ENCODE results near the gene SRP9. TPM values are rescaled to one million over a fixed set of nuclear protein-coding genes. Genes with fewer than 3 reads are reported as not detected.

The SRP9 gene
- total and polyA plus RNA-seq, 10 of the 15 experiments (the other 5 are each of a cell fraction or from before 2014, with no cell fraction given) = 248 to 1,200 (median 514) TPM

DNA sequence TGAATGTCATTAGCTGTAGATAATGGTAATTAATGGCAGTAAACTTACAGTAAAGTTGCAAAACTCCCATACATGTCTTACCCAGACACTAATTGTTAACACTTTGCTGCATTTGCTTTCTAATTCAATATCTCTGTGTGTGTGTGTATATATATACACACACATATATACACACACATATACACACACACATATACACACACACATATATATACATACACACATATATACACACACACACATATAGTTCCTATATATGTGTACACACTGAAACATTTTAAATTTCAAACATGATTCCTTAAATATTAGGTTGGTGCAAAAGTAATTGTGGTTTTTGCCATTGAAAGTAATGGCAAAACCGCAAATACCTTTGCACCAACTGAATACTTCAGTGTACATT is 28.6 kb downstream of the SRP9 start:
- H3K27me3 ChIP-seq (replicated peaks in 1 of 2; ENCODE audit: control insufficient read depth in 2 of 2, insufficient read depth in 2 of 2, low read length in 1 of 2) = no peaks in the 10 kb centered on the region
- POLR2A ChIA-PET = interaction anchor here (0.7 kb wide), 1 partner anchor 218 kb away, joined by 5 read pairs; no protein-coding TSS in a partner anchor
- no TSS peak for BruUV-seq (replicated peaks)
- no peaks in the 10 kb centered on the region for H3K79me2 ChIP-seq (ENCODE audit: control insufficient read depth, insufficient read depth, low read length)
- H3K9ac ChIP-seq (ENCODE audit: control insufficient read depth, insufficient read depth, low read length) = no peak overlapping the region
- no peak overlapping the region for H3K27ac ChIP-seq (ENCODE audit: control insufficient read depth, insufficient read depth)
- no peaks in the 10 kb centered on the region for H4K20me1 ChIP-seq (ENCODE audit: control insufficient read depth, insufficient read depth)
- SMC1A ChIA-PET (ENCODE audit: uncharacterized antibody, unreplicated experiment) = interaction anchor here (0.6 kb wide), 1 partner anchor 205 kb away, joined by 3 read pairs; no protein-coding TSS in a partner anchor
- no peaks in the 10 kb centered on the region for H3K36me3 ChIP-seq (ENCODE audit: control insufficient read depth in 2 of 2, insufficient read depth in 2 of 2, low read length in 1 of 2)
- intact Hi-C loops (cut with micrococcal nuclease; ENCODE audit: unreplicated experiment) = no loop called here
- 95% methylated on average over 1 of the region's 1 CpG for WGBS (ENCODE audit: insufficient coverage, insufficient replicate concordance, low lambda C conversion rate, missing lambda C conversion rate)
- H3K4me3 ChIP-seq = no peak overlapping the region
- no peak overlapping the region for H2AFZ ChIP-seq (ENCODE audit: control insufficient read depth, low read depth, low read length)
- H3K9me3 ChIP-seq (replicated peaks; ENCODE audit: control insufficient read depth, insufficient read depth, low read length) = no peaks in the 10 kb centered on the region
- H3K4me2 ChIP-seq (ENCODE audit: control insufficient read depth, insufficient read depth) = no peak overlapping the region
- FAIRE-seq (no peak), DNase-seq (ENCODE audit: low read depth, low spot score) (no peak), ATAC-seq (no peak)
- CTCF ChIA-PET = no interaction called here
- no peaks in the 10 kb centered on the region for H3K4me1 ChIP-seq (ENCODE audit: control insufficient read depth, insufficient read depth, low read length)
- RAD21 ChIA-PET (ENCODE audit: unreplicated experiment) = no interaction called here
- in situ Hi-C loops (cut with MboI) = no loop called here
- TF ChIP-seq FOS (IDR thresholded peaks at IDR 0.05; ENCODE audit: borderline replicate concordance, extremely low read depth, insufficient read length) = no peak
- TF ChIP-seq RB1 (IDR thresholded peaks at IDR 0.05; ENCODE audit: borderline replicate concordance) = no peak
- no peak for TF ChIP-seq SMC3 (IDR thresholded peaks at IDR 0.05; ENCODE audit: borderline replicate concordance, low read length)
- no peak for TF ChIP-seq REST (IDR thresholded peaks at IDR 0.05; ENCODE audit: low read depth, low read length)
- no peak for TF ChIP-seq YY1 (IDR thresholded peaks at IDR 0.05; ENCODE audit: low read depth, low read length)
- TF ChIP-seq CHD1 (IDR thresholded peaks at IDR 0.05; ENCODE audit: low read depth, low read length) = no peak
- no peak for TF ChIP-seq HDGF (IDR thresholded peaks at IDR 0.05)
- TF ChIP-seq RELA (IDR thresholded peaks at IDR 0.05; ENCODE audit: borderline replicate concordance, partially characterized antibody) = no peak
- no peak for TF ChIP-seq SREBF2 (IDR thresholded peaks at IDR 0.05; ENCODE audit: low read length)
- TF ChIP-seq, protein P1, sequence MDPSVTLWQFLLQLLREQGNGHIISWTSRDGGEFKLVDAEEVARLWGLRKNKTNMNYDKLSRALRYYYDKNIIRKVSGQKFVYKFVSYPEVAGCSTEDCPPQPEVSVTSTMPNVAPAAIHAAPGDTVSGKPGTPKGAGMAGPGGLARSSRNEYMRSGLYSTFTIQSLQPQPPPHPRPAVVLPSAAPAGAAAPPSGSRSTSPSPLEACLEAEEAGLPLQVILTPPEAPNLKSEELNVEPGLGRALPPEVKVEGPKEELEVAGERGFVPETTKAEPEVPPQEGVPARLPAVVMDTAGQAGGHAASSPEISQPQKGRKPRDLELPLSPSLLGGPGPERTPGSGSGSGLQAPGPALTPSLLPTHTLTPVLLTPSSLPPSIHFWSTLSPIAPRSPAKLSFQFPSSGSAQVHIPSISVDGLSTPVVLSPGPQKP (IDR thresholded peaks at IDR 0.05; ENCODE audit: low read depth, low read length) = no peak
- no peak for TF ChIP-seq SUZ12 (IDR thresholded peaks at IDR 0.05; ENCODE audit: unreplicated experiment)
- TF ChIP-seq, protein P2, sequence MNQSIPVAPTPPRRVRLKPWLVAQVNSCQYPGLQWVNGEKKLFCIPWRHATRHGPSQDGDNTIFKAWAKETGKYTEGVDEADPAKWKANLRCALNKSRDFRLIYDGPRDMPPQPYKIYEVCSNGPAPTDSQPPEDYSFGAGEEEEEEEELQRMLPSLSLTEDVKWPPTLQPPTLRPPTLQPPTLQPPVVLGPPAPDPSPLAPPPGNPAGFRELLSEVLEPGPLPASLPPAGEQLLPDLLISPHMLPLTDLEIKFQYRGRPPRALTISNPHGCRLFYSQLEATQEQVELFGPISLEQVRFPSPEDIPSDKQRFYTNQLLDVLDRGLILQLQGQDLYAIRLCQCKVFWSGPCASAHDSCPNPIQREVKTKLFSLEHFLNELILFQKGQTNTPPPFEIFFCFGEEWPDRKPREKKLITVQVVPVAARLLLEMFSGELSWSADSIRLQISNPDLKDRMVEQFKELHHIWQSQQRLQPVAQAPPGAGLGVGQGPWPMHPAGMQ (IDR thresholded peaks at IDR 0.05; ENCODE audit: borderline replicate concordance) = no peak
- no peak for TF ChIP-seq CUX1 (IDR thresholded peaks at IDR 0.05; ENCODE audit: insufficient replicate concordance, low read depth, low read length)
- no peak for TF ChIP-seq SIX5 (IDR thresholded peaks at IDR 0.05; ENCODE audit: low read depth, low read length, severe bottlenecking)
